Mammary epithelial cell (primary cell): Measurements from ENCODE around the gene GALM.

ENCODE experiments used
- CTCF ChIP-seq, 2 donors: IDR thresholded peaks in 1 of 2; conservative IDR thresholded peaks in 1 of 2; 2 replicates each; pipeline ENCODE4 v1.5.1; 2011 to 2012; ENCODE audit warnings: inconsistent platforms in 2 of 2, low read length in 2 of 2, mild to moderate bottlenecking in 2 of 2, control low read depth in 1 of 2, low read depth in 1 of 2; ENCODE audit not compliant: insufficient read depth in 1 of 2; ENCODE audit errors: extremely low read depth in 1 of 2
- EZH2 ChIP-seq: IDR thresholded peaks from 2 replicates; pipeline ENCODE4 v1.6.1; 2012; ENCODE audit warnings: low read length, inconsistent platforms, borderline replicate concordance

- no peak for TF ChIP-seq CTCF (conservative IDR thresholded peaks at IDR 0.05 in 1 of 2, IDR thresholded peaks at IDR 0.05 in 1 of 2; ENCODE audit: extremely low read depth in 1 of 2, insufficient read depth in 1 of 2, low read depth in 1 of 2, low read length in 2 of 2)
- TF ChIP-seq EZH2: no peak
Observed at GRCh38 chr2:38702413-38702812, 36.5 kb downstream of the GALM start.
